CD14-positive monocyte (primary cell): ENCODE measurements around the gene CPNE4. TPM values are rescaled to one million over a fixed set of nuclear protein-coding genes. Genes with fewer than 3 reads are reported as not detected.

Experiments used
- DNase-seq, 3 donors: peaks; one replicate each; pipeline ENCODE4 v3.0.0-alpha.2; 2011 to 2022
- H2AFZ ChIP-seq: 2 replicates; pipeline ENCODE4 v1.6.0; 2012; ENCODE audit warnings: mild to moderate bottlenecking, low read depth, low read length, inconsistent platforms; ENCODE audit not compliant: insufficient read depth, poor library complexity, severe bottlenecking
- H3K27ac ChIP-seq, 2 donors: 1 replicate in 1 of 2; 2 replicates in 1 of 2; pipeline ENCODE4 v1.5.1; 2012 to 2013; ENCODE audit warnings: low read length in 2 of 2, control low read depth in 1 of 2, inconsistent platforms in 1 of 2, low read depth in 1 of 2, mild to moderate bottlenecking in 1 of 2
- H3K27me3 ChIP-seq, 2 donors: one replicate each; pipeline versions ENCODE4 v1.6.0 to v1.6.1; 2011 to 2013; ENCODE audit warnings: low read length in 2 of 2; ENCODE audit not compliant: control insufficient read depth in 2 of 2, insufficient read depth in 2 of 2
- H3K36me3 ChIP-seq, 2 donors: replicated peaks in 1 of 2; 1 replicate in 1 of 2; 2 replicates in 1 of 2; pipeline versions ENCODE4 v1.5.1 to v1.6.1; 2012 to 2013; ENCODE audit warnings: low read length in 2 of 2, control low read depth in 1 of 2, inconsistent platforms in 1 of 2, mild to moderate bottlenecking in 1 of 2; ENCODE audit not compliant: insufficient read depth in 2 of 2, control insufficient read depth in 1 of 2
- H3K4me1 ChIP-seq, 2 donors: 1 replicate in 1 of 2; 2 replicates in 1 of 2; pipeline versions ENCODE4 v1.5.1 to v1.6.1; 2012 to 2013; ENCODE audit warnings: low read length in 2 of 2, control low read depth in 1 of 2, inconsistent platforms in 1 of 2, mild to moderate bottlenecking in 1 of 2, moderate library complexity in 1 of 2; ENCODE audit not compliant: insufficient read depth in 2 of 2, control insufficient read depth in 1 of 2
- H3K4me2 ChIP-seq: replicated peaks from 2 replicates; pipeline ENCODE3; 2012; ENCODE audit warnings: low read length, moderate library complexity, mild to moderate bottlenecking; ENCODE audit not compliant: poor library complexity, severe bottlenecking; ENCODE audit errors: extremely low read depth
- H3K4me3 ChIP-seq, 3 experiments: fragments of 200-600 bp in 1 of 3; sonication (generic) in 1 of 3; replicated peaks in 1 of 3; 1 replicate in 2 of 3; 2 replicates in 1 of 3; pipeline ENCODE4 v1.5.1; 2011 to 2013; ENCODE audit warnings: low read length in 3 of 3, mild to moderate bottlenecking in 3 of 3, control low read depth in 2 of 3, low read depth in 2 of 3, inconsistent platforms in 1 of 3, moderate library complexity in 1 of 3
- H3K79me2 ChIP-seq: 2 replicates; pipeline ENCODE4 v1.6.0; 2012; ENCODE audit warnings: mild to moderate bottlenecking, control low read depth, inconsistent platforms, low read length, moderate library complexity; ENCODE audit not compliant: insufficient read depth
- H3K9ac ChIP-seq: 2 replicates; pipeline ENCODE4 v1.6.0; 2017; ENCODE audit warnings: low read length, mild to moderate bottlenecking; ENCODE audit not compliant: insufficient read depth, poor library complexity, severe bottlenecking
- H3K9me3 ChIP-seq, 2 donors: replicated peaks in 1 of 2; 1 replicate in 1 of 2; 2 replicates in 1 of 2; pipeline versions ENCODE4 v1.5.1 to v1.6.1; 2012 to 2013; ENCODE audit warnings: low read length in 2 of 2, control low read depth in 1 of 2; ENCODE audit not compliant: control insufficient read depth in 1 of 2, insufficient read depth in 1 of 2
- H4K20me1 ChIP-seq: 2 replicates; pipeline ENCODE4 v1.6.0; 2012; ENCODE audit warnings: mild to moderate bottlenecking, low read length, control low read depth, moderate library complexity; ENCODE audit not compliant: insufficient read depth
- H3K27ac Mint-ChIP-seq, 7 donors: one replicate each; pipeline ENCODE4 v1.8.0; 2020; ENCODE audit warnings: mild to moderate bottlenecking in 7 of 7, mixed read lengths in 7 of 7, moderate library complexity in 6 of 7, inconsistent platforms in 2 of 7
- H3K27me3 Mint-ChIP-seq, 3 donors: one replicate each; pipeline ENCODE4 v1.8.0; 2021 to 2022; ENCODE audit warnings: low read depth in 3 of 3, mild to moderate bottlenecking in 3 of 3, mixed read lengths in 3 of 3, moderate library complexity in 3 of 3, inconsistent platforms in 1 of 3
- H3K36me3 Mint-ChIP-seq, 2 donors: one replicate each; pipeline ENCODE4 v1.8.0; 2020; ENCODE audit warnings: mixed read lengths in 2 of 2, inconsistent platforms in 1 of 2, mild to moderate bottlenecking in 1 of 2
- H3K4me1 Mint-ChIP-seq: one replicate; pipeline ENCODE4 v1.8.0; 2020; ENCODE audit warnings: mild to moderate bottlenecking, mixed read lengths
- H3K4me3 Mint-ChIP-seq, 2 donors: one replicate each; pipeline ENCODE4 v1.8.0; 2020; ENCODE audit warnings: mild to moderate bottlenecking in 2 of 2, mixed read lengths in 2 of 2, moderate library complexity in 1 of 2
- H3K9me3 Mint-ChIP-seq, 7 donors: one replicate each; pipeline ENCODE4 v1.8.0; 2020 to 2022; ENCODE audit warnings: mixed read lengths in 7 of 7, mild to moderate bottlenecking in 6 of 7, moderate library complexity in 6 of 7, inconsistent platforms in 2 of 7
- CTCF ChIP-seq: fragments of 200-600 bp; IDR thresholded peaks from one replicate; pipeline ENCODE4 v1.8.0; 2022; ENCODE audit warnings: antibody characterized with exemption, mild to moderate bottlenecking
- WGBS: methylation state at CpG from one replicate; pipeline ENCODE4 v1.1.5; 2013; ENCODE audit warnings: missing lambda C conversion rate; ENCODE audit not compliant: insufficient coverage; 5-methylcytosine and 5-hydroxymethylcytosine counted together
- intact Hi-C, 2 donors: fragments of 100-400 bp; cut with micrococcal nuclease; formaldehyde crosslinking; loops; one replicate each; pipeline versions ENCODE4 v1.15.0 to v1.15.1; 2023
- polyA plus RNA-seq, 3 donors: library from polyadenylated mRNA; depleted of rRNA in 1 of 3; unstranded in 2 of 3; stranded (reverse) in 1 of 3; fragments of 300-500 nt in 2 of 3; fragments of >200 nt in 1 of 3; fragmentation: Illumina TruSeq in 2 of 3; gene quantifications; 1 replicate in 2 of 3; 2 replicates in 1 of 3; pipeline ENCODE4 v1.2.3, GENCODE V29; 2012 to 2021

CPNE4 gene
- polyA plus RNA-seq, 3 donors = not detected

DNA sequence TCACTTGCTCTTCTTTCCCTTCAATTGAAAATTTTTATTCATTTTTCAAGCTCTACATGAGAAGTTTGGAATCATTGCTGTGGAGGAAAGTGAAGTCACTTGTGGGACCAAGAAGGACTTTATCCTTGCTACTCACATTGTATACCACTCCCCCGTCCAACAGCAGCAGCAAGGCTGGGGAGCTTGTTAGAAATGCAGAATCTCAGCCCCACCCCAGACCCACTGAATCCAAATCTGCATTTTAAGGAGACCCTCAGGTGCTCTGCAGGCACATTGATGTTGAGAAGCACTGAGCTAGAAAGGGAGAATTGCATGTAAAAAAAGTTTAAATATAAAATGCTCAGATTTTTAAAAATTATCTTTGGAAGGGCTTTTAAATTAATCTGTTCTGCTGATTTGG is 329.7 kb downstream of the CPNE4 start:
- Mint-ChIP-seq H3K4me1 (no peaks in the 10 kb centered on the region), H3K9me3 (peaks cover 0 to 5% (median 0%) of the 10 kb centered on the region in 7 donors), H3K27me3 (peaks cover 0 to 6% (median 4%) of the 10 kb centered on the region in 3 donors), H3K27ac (no peak overlapping the region), H3K36me3 (no peaks in the 10 kb centered on the region), H3K4me3 (no peak overlapping the region)
- Histone ChIP-seq H3K4me1 (no peaks in the 10 kb centered on the region), H3K4me3 (no peak overlapping the region), H3K9me3 (no peaks in the 10 kb centered on the region), H3K27ac (no peak overlapping the region), H3K79me2 (no peaks in the 10 kb centered on the region), H3K36me3 (no peaks in the 10 kb centered on the region), H4K20me1 (no peaks in the 10 kb centered on the region), H3K9ac (no peak overlapping the region), H3K4me2 (no peak overlapping the region), H2AFZ (no peak overlapping the region), H3K27me3 (no peaks in the 10 kb centered on the region)
- DNase-seq = no peak
- WGBS = no CpG with 5 or more reads among the region's 1 CpG
- no peak for TF ChIP-seq CTCF
- intact Hi-C loops = no loop called here

DNA sequence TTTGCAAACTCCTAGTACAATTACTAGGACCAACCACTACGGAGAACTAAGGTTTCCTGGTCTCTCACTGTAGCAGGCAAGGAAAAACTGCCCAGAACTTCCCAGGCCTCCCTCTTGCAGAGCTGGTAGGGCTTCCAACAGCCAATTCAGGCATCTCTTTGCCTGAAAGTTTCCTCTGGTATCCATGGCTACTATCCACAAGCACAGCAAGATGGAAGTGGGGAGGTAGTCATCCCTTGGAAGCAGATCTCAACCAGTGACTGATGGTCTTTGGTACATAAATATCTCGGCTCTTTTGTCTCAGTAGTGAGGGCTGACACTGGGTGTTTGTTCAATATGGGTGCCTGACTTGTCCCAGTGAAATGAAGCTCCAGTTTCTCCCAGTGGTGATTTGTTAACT is 330.7 kb downstream of the CPNE4 start:
- Mint-ChIP-seq H3K36me3 (no peaks in the 10 kb centered on the region), H3K27me3 (peaks cover 0 to 8% (median 4%) of the 10 kb centered on the region in 3 donors), H3K4me3 (no peak overlapping the region), H3K9me3 (peaks cover 0 to 4% (median 0%) of the 10 kb centered on the region in 7 donors), H3K27ac (no peak overlapping the region), H3K4me1 (no peaks in the 10 kb centered on the region)
- no peak for TF ChIP-seq CTCF
- H3K4me2 ChIP-seq = no peak overlapping the region
- no peaks in the 10 kb centered on the region for H3K79me2 ChIP-seq
- 86% methylated on average over 2 of the region's 2 CpGs for WGBS
- no peak overlapping the region for H3K9ac ChIP-seq
- H3K4me1 ChIP-seq = no peaks in the 10 kb centered on the region
- no peak for DNase-seq
- no peak overlapping the region for H2AFZ ChIP-seq
- H3K27ac ChIP-seq = no peak overlapping the region
- H3K9me3 ChIP-seq = no peaks in the 10 kb centered on the region
- no peak overlapping the region for H3K4me3 ChIP-seq
- no peaks in the 10 kb centered on the region for H3K36me3 ChIP-seq
- no peaks in the 10 kb centered on the region for H4K20me1 ChIP-seq
- no peaks in the 10 kb centered on the region for H3K27me3 ChIP-seq
- intact Hi-C loops = no loop called here
